MG63 (cell line): ENCODE results near the gene APLNR. TPM values are rescaled to one million over a fixed set of nuclear protein-coding genes. Genes with fewer than 3 reads are reported as not detected.

Experiments
- DNase-seq: peaks from one replicate; pipeline ENCODE4 v3.0.0-alpha.2; 2020
- H3K27me3 ChIP-seq: fragments of 250-450 bp; sonication (Bioruptor Pico); 2 replicates; pipeline ENCODE4 v1.5.1; 2020; ENCODE audit warnings: mild to moderate bottlenecking, moderate library complexity
- H3K36me3 ChIP-seq: fragments of 250-450 bp; sonication (Bioruptor Pico); 2 replicates; pipeline ENCODE4 v1.5.1; 2020; ENCODE audit warnings: mild to moderate bottlenecking, moderate library complexity
- H3K4me3 ChIP-seq: fragments of 250-450 bp; sonication (Bioruptor Pico); 2 replicates; pipeline ENCODE4 v1.5.1; 2020; ENCODE audit warnings: mild to moderate bottlenecking, moderate library complexity
- H3K9me3 ChIP-seq: fragments of 250-450 bp; sonication (Bioruptor Pico); 2 replicates; pipeline ENCODE4 v1.5.1; 2020; ENCODE audit warnings: mild to moderate bottlenecking, moderate library complexity
- total RNA-seq: library from RNA; depleted of rRNA; stranded (reverse); fragments of >200 nt; shearing (Covaris generic); gene quantifications from 2 replicates; pipeline ENCODE4 v1.2.3, GENCODE V29; 2014; ENCODE audit warnings: low replicate concordance; rRNA removed

The APLNR gene
- total RNA-seq, 1 experiment from 2014 or later: not detected

DNA sequence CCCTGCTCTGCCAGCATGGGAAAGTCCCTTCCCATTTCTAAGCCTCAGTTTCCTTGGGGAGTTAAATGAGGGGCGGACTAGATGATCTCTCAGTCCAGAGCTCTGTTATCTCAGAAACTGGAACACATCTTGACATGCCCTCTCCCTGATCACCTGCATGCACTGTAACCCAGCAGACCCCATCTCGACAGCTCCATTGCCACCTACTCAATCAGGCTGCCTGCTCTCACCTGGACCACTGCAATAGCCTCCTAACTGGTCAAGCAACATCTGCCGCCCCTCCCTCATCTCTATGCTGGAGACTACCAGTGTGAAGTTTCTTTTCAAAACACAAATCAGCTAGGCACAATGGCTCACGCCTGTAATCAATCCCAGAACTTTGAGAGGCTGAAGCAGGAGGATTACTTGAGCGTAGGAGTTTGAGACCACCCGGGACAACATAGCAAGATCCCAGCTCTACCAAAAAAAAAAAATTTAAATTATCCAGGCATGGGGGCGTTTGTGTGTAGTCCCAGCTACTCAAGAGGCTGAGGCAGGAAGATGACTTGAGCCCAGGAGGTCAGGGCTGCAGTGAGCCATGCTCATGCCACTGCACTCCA is 33.1 kb downstream of the APLNR start:
- no peak for DNase-seq
- 0 out of 2 replicates have a peak, but pooled peaks cover 3% of the 10 kb centered on the region for H3K27me3 ChIP-seq

DNA sequence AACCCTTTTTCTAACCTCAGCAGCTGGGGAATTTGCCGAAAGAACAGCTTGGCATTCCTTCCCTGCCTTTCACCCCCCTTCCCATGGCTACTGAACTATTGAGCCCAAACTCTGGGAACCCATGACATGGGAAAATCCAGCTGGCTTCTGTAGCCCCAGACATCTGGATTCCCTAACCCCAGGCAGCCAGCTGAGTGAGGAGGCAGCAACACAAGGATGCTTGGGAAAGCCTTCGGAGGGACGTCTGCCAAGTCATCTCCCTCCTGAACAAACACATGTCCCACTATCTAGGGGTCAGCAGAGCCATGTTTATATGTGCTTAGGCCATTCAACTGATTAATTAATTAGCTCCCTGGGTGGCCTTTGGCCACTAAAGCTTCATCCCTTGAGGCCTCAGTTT is 33.7 kb downstream of the APLNR start:
- Histone ChIP-seq H3K9me3 (no peaks in the 10 kb centered on the region), H3K27me3 (0 out of 2 replicates have a peak, but pooled peaks cover 3% of the 10 kb centered on the region), H3K36me3 (no peaks in the 10 kb centered on the region), H3K4me3 (no peak overlapping the region)
- DNase-seq: no peak

More for the DNA sequence above, 33.1 kb downstream of the APLNR start:
- Histone ChIP-seq H3K4me3 (no peak overlapping the region), H3K36me3 (no peaks in the 10 kb centered on the region), H3K9me3 (no peaks in the 10 kb centered on the region)

DNA sequence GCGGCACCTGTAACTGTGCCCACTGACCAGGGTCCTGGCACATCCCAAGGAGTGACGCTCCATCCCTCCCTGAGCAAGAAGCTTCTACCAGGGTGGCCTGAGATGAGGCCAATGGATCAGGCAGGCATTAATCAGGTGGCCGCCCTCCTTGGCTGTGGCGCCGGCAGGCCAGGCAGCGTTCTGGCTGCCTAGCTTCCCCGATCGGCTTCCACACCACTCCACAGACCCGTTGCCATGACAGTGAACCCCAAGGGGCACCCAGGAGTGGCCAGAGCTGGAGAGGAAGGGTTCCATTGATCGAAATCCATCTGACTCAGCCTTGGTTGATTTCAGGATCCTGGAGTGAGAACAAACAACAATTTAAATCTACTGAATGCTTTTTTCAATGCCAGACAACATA is 34.8 kb downstream of the APLNR start:
- Histone ChIP-seq H3K9me3 (no peaks in the 10 kb centered on the region), H3K4me3 (no peak overlapping the region), H3K27me3 (0 out of 2 replicates have a peak, but pooled peaks cover 3% of the 10 kb centered on the region), H3K36me3 (no peaks in the 10 kb centered on the region)
- DNase-seq: no peak

DNA sequence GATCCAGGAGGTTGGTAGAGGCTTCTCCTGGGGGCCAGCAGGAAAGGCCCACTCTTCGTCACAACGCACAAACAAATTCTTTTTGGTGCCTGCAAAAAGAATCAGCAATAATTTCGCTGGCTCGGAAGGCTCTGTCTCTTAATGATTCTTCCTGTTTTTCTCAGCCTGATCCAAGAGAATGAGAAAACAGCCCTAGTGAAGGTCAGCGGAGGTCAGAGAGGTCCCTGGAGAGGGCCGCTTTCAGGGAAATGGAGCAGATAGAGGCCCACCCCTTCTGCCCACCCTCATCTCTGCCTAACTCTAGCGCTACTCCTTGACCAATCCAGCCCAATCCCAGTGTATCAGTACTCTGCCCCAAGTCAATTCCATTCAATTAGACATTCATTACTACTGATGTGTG is 36.1 kb downstream of the APLNR start:
- no peak overlapping the region for H3K4me3 ChIP-seq
- H3K9me3 ChIP-seq: no peaks in the 10 kb centered on the region
- no peaks in the 10 kb centered on the region for H3K36me3 ChIP-seq
- 0 out of 2 replicates have a peak, but pooled peaks cover 3% of the 10 kb centered on the region for H3K27me3 ChIP-seq
- DNase-seq: no peak

DNA sequence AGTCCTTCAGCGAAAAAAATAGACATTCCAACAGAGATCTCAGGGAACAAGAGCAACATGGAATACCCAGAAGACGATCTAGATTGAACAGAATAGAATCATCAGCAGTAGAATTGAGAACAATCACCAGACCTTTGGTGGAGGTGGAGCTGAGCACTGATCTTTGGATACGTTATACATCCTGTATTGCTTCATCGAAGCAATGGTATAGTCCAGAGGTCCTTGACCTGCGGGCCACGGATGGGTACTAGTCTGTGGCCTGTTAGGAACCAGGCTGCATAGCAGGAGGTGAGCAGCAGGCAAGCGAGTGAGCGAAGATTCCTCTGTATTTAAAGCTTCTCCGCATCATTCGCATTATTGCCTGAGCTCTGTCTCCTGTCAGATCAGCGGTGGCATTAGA is 37.7 kb downstream of the APLNR start:
- Histone ChIP-seq H3K9me3 (no peaks in the 10 kb centered on the region), H3K4me3 (no peak overlapping the region), H3K36me3 (no peaks in the 10 kb centered on the region), H3K27me3 (peaks cover 3% of the 10 kb centered on the region; the same call in 1 of the 2 replicates)
- DNase-seq: no peak

DNA sequence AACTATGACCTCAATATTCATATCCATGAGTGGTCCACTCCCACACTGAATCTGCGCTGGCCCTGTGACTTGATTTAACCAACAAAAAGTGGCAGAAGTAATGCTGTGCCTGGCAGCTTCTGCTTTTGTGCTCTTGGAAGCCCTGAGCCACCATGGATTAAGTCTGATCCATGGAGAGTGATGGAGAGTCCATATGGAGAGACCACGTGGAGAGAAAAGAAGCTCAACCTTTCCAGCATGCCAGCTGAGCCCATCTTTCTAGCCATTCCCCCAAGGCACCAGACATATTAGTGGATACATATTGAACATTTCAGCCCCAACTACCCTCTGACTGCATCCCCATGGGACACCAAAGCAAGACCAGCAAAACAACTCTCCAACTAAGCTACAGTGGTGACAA is 39.3 kb downstream of the APLNR start:
- no peak for DNase-seq
- Histone ChIP-seq H3K4me3 (no peak overlapping the region), H3K36me3 (no peaks in the 10 kb centered on the region), H3K27me3 (peaks cover 3% of the 10 kb centered on the region; the same call in 1 of the 2 replicates), H3K9me3 (no peaks in the 10 kb centered on the region)

DNA sequence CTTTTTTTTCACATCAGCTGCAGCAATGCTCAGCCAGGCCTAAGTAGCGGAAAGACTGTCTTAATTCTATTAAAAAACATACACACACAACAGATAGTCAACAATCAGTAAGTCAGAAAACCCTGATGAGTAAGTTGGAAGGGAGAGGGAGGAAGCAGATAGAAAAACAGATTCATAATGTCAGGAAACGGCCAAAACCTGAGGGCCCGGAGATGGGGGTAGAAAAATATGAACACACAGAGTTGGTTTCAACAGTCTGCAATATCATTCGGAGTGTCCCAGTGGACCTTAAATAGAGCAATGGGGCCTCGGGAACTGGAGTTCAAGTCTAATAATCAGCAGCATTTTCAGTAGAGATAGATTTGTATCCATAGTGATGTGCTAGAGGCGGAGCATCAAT is 40.5 kb downstream of the APLNR start:
- H3K9me3 ChIP-seq: no peaks in the 10 kb centered on the region
- no peaks in the 10 kb centered on the region for H3K36me3 ChIP-seq
- no peak for DNase-seq
- H3K4me3 ChIP-seq: no peak overlapping the region
- H3K27me3 ChIP-seq: peaks cover 3% of the 10 kb centered on the region; the same call in 1 of the 2 replicates

DNA sequence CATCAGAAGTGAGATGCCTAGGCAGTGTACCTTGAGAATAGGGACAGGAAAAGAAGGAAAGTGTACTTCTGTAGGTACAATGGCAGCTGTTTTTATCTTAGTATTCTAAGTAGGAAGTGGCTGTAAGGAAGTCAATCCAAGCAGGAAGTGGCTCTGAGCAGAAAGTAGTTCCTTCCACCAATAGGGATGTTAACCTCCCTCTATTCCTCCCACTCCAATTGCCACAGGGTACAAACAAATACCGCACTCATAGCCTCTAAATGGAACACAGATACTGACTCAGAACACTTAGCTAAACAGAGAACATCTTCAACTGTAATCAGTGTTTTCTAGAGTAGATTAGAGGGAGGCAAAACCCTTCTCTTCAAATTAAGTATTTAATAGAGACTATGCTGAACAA is 44.7 kb downstream of the APLNR start:
- no peak overlapping the region for H3K4me3 ChIP-seq
- no peak for DNase-seq

DNA sequence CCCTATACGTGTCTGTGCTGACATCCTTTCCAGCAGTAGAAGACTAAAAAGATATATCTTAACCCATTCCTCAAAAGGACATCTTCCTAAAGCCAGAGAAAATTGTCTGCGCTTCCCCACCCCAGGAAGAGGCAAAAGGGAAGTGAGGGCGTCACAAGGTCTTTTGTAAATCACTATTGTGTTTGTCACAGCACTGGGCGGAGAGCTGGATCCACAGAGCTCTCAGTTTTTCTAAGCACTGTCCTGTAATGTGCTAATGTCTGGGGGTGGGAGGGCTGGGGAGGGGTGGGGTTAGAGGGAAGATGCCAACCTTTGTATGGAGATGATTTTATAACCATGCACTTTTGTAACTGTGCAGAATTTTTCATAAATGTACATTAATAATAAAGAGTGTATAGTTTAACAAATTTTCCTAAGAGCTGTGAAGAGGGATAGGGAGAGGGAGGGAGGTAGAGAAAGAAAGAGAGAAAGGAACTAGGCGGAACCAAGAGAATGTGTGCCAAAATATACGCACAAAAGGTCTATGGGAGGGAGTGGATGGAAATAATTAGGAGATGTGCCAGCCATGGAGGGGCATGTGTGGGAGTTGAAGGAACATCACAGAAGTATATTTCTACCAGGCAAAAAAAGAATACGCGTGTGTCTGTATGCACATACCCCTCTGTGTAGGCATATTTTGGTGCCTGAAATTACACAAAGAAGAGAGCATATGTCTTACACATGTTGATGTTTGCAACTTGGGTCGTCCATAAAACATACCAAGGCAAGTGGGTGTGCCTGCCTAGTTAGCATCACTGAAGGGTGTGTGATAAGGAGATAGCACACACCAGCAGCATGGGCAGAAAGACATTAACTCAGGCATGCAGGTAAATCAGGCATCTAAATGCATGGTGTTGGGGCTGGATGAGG is 45.5 kb downstream of the APLNR start:
- H3K27me3 ChIP-seq: no peaks in the 10 kb centered on the region; the same call in 1 of the 2 replicates

More for the DNA sequence above, 44.7 kb downstream of the APLNR start:
- Histone ChIP-seq H3K27me3 (no peaks in the 10 kb centered on the region; the same call in 1 of the 2 replicates), H3K36me3 (no peaks in the 10 kb centered on the region), H3K9me3 (no peaks in the 10 kb centered on the region)

DNA sequence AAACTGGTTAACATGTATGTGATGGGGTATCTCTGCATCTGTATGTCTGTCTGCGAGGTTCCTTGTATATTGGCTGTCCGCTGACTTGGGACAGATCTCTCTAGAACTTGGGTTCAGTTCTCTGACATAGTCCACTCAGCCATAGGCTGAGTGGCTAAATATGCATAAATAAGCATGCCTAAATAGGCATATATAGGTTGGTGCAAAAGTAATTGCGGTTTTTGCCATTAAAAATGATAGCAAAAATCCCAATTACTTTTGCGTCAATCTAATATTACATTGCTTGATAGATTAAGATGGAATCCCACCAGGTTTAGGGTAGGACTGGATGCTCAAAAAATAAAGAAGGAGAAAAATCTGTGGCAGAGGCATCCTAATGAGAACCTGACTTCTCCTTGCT is 46.5 kb downstream of the APLNR start:
- Histone ChIP-seq H3K27me3 (no peaks in the 10 kb centered on the region; the same call in 1 of the 2 replicates), H3K9me3 (no peaks in the 10 kb centered on the region), H3K4me3 (no peak overlapping the region), H3K36me3 (no peaks in the 10 kb centered on the region)
- no peak for DNase-seq

More for the DNA sequence above, 45.5 kb downstream of the APLNR start:
- no peak for DNase-seq
- Histone ChIP-seq H3K9me3 (no peaks in the 10 kb centered on the region), H3K4me3 (no peak overlapping the region), H3K36me3 (no peaks in the 10 kb centered on the region)

Other genes starting within 250 kb of the APLNR start
- not detected in 2 replicates for gene OR5AK2, start 248.3 kb downstream of the APLNR start, total RNA-seq
- not detected in 2 replicates for gene LRRC55, start 55.3 kb downstream of the APLNR start, total RNA-seq
- 39.4 and 86.8 TPM in 2 replicates for gene TNKS1BP1, start 87.7 kb upstream of the APLNR start, total RNA-seq
- 126 and 171 TPM in 2 replicates for gene SSRP1, start 98.6 kb upstream of the APLNR start, total RNA-seq
- not detected in 2 replicates for gene P2RX3, start 101.1 kb upstream of the APLNR start, total RNA-seq
- gene PRG3, start 143.9 kb upstream of the APLNR start, total RNA-seq: not detected in 2 replicates
- gene PRG2, start 153.4 kb upstream of the APLNR start, total RNA-seq: 1.0 TPM in 1 of 2 replicates, not detected in the other
- gene SLC43A3, start 189.9 kb upstream of the APLNR start, total RNA-seq: 73.1 and 84.3 TPM in 2 replicates
- gene RTN4RL2, start 223.3 kb upstream of the APLNR start, total RNA-seq: 0.03 and 1.6 TPM in 2 replicates